ENCODE results near the gene MARK4.

DNA sequence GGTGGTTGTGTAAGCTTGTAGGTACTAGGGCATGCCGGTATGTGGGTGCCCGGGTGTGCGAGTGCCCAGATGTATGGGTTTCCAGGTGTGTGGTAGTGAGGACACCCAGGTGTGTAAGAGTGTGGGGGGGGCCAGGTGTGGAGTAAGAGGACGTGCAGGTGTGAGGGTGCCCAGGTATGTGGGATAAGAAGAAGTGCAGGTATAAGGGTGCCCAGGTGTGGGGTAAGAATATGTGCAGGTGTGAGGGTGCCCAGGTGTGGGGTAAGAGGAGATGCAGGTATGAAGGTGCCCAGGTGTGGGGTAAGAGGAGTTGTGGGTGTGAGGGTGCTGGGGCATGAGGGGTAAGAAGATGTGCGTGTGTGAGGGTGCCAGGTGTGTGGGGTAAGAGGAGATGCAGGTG, 14.3 kb downstream of the MARK4 start:
- TF ChIP-seq, protein P1, sequence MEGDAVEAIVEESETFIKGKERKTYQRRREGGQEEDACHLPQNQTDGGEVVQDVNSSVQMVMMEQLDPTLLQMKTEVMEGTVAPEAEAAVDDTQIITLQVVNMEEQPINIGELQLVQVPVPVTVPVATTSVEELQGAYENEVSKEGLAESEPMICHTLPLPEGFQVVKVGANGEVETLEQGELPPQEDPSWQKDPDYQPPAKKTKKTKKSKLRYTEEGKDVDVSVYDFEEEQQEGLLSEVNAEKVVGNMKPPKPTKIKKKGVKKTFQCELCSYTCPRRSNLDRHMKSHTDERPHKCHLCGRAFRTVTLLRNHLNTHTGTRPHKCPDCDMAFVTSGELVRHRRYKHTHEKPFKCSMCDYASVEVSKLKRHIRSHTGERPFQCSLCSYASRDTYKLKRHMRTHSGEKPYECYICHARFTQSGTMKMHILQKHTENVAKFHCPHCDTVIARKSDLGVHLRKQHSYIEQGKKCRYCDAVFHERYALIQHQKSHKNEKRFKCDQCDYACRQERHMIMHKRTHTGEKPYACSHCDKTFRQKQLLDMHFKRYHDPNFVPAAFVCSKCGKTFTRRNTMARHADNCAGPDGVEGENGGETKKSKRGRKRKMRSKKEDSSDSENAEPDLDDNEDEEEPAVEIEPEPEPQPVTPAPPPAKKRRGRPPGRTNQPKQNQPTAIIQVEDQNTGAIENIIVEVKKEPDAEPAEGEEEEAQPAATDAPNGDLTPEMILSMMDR (optimal IDR thresholded peaks at IDR 0.05 in 1 of 3, IDR thresholded peaks at IDR 0.05 in 1 of 3, conservative IDR thresholded peaks at IDR 0.05 in 1 of 3; ENCODE audit: extremely low read depth in 1 of 3, insufficient read depth in 2 of 3, low read length in 3 of 3): no peak
- TF ChIP-seq EZH2 (IDR thresholded peaks at IDR 0.05; ENCODE audit: low read length): no peak
